ENCODE measurements around the gene MIDN.
"Not testable (repeated sequence)": the region's sequence is repeated elsewhere in the genome, so short reads cannot be mapped to it uniquely, and the experiment has no call there.

The MIDN gene

DNA sequence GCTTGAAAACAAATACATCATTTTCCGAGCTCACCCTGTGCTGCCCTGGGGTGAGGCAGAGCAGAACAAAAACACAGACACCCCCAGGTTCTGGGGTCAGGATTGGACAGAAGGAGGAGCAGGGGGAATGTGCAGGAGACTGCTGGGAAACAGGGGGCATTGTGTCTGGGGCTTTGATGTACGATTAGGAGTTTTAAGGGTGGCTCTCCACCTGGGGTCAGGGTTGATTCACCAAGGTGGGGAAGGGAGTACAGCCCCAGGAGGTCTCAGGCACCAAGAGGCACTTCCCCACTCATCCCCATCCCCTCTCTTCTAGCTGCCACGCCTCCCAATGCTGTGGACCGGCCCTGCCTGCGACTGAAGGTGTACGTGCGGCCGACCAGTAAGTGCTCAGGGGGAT is 49.9 kb downstream of the MIDN start:
- TF ChIP-seq, protein P1, sequence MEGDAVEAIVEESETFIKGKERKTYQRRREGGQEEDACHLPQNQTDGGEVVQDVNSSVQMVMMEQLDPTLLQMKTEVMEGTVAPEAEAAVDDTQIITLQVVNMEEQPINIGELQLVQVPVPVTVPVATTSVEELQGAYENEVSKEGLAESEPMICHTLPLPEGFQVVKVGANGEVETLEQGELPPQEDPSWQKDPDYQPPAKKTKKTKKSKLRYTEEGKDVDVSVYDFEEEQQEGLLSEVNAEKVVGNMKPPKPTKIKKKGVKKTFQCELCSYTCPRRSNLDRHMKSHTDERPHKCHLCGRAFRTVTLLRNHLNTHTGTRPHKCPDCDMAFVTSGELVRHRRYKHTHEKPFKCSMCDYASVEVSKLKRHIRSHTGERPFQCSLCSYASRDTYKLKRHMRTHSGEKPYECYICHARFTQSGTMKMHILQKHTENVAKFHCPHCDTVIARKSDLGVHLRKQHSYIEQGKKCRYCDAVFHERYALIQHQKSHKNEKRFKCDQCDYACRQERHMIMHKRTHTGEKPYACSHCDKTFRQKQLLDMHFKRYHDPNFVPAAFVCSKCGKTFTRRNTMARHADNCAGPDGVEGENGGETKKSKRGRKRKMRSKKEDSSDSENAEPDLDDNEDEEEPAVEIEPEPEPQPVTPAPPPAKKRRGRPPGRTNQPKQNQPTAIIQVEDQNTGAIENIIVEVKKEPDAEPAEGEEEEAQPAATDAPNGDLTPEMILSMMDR (IDR thresholded peaks at IDR 0.05; ENCODE audit: control insufficient read depth, extremely low read depth, insufficient read depth), result no peak
- DNase-seq (ENCODE audit: low read depth), result no peak
- H3K4me3 ChIP-seq (ENCODE audit: low read depth, low read length), result no peak overlapping the region

DNA sequence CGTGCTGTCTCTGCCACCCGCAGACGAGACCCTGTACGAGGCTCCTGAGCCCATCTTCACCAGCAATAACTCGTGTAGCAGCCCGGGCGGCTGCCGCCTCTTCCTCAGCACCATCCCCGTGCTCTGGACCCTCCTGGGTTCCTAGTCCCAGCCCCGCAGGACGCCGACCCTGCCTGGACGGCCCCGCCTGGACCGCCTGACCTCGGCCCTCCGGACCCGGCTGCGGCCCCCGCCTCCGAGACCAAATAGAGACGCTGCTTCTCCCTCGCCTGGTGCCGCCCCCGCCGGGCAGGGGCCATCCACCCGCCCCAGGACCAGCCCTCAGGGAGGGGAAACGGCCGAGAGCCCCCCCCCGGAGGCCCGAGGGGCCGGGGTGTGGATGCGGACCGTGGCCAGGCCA is 51.4 kb downstream of the MIDN start:
- no peak for DNase-seq (ENCODE audit: low read depth)

DNA sequence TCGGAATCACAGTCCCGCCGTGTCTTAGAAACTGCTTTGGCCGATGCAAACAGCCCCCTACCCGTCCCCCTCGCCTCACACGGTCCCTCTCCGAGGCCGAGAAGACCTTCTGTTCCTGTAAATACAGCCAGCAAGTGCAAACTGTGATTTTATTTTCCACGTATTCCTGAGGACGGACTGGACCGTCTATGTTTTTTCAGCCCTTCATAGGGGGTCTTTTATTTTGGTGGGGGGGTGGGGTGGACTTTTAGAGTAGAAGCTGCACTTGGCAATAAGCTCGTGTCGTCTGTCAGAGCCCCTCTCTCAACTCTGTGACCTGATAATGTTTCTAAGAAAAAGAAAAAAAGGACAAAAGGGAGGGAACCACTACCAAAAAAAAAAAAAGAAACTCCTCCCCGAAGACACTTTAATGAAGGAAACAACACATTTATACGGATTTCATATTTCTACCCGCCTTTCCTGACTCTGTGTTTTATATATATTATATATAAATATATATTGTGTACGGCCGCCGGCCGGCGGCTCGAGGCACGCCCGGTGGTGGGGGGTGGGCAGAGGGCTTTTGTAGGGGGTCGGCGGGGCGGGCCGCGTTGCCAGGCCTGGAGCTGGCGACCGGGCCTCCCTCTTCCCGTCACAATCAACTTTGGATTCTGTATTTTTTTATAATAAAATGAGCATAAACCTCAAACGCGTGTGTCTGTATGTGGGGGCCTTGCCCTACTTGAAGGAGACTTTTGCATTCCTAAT is 52.5 kb downstream of the MIDN start:
- H3K4me3 ChIP-seq (ENCODE audit: low read depth, low read length), result no peak overlapping the region
- TF ChIP-seq, protein P1 (IDR thresholded peaks at IDR 0.05; ENCODE audit: control insufficient read depth, extremely low read depth, insufficient read depth), result no peak
- no peak for DNase-seq (ENCODE audit: low read depth)

More for the DNA sequence above, 51.4 kb downstream of the MIDN start:
- TF ChIP-seq, protein P1 (IDR thresholded peaks at IDR 0.05; ENCODE audit: control insufficient read depth, extremely low read depth, insufficient read depth), result no peak
- no peak overlapping the region for H3K4me3 ChIP-seq (ENCODE audit: low read depth, low read length)

DNA sequence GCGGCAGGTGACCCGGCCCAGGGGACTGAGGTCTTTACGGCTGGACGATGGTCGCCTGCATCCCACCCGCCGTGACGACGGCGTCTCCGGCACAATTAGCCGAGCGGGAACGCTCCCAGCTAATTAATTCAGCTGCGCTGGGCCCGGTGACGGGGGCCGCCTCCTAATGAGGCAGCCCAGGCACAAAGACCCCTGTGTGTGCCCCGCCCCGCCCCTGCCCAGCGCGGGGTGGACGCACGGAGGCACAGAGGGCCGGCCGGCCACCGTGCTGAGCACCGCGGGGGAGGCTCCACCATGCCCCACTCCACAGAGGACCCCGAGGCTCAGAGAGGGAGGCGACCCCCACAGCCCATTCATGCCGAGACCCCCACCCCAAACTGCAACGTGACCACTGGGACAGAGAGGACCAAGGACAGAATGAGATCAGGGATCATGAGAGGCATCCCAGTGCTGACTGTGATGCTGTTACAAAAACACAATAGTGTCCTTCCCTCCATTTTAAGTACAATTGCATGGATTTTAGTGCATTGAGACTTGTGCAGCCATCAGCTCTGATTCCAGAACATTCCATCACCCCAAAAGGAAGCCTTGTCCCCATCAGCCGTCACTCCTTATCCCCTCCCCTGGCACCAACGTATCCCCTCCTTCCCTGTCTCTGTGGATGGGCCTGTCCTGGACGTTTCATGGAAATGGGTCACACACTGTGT is 54.3 kb downstream of the MIDN start:
- no peak for DNase-seq (ENCODE audit: low read depth)
- H3K4me3 ChIP-seq (ENCODE audit: low read depth, low read length), result no peak overlapping the region
- TF ChIP-seq, protein P1 (IDR thresholded peaks at IDR 0.05; ENCODE audit: control insufficient read depth, extremely low read depth, insufficient read depth), result no peak

DNA sequence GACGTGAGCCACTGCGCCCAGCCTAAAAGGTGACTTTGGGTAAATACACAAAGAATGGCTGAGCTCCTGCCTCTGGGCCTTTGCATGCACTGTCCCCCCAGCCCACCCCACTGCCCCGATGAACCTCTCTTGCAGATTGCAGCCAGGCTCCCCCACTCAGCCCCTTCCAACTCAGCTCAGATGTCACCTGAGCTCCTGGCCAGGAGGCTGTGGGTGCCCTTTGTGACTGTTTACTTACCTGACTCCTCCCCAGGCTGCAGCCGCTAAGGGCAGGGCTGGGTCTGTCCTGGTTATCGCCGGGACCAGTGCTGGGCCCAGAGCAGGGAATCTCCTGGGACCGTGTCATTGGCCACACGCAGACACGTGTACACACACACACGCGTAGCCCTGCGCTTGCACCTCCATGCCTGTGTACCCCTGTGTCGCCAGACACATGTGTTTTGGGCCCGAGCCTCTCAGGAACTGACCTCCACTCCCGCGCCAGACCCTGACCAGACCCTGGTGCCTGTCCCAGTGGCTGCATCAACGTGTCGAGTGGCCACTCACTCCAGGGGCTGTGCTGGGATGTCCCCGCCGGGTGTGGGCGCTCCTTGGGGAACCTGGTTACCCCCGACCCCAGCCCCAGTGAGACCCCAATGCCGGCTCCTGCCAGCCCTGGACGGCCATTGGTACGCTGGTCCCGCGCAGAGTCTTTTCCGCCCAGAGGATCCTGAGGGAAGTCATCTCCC is 56.0 kb downstream of the MIDN start:
- TF ChIP-seq, protein P1 (IDR thresholded peaks at IDR 0.05; ENCODE audit: control insufficient read depth, extremely low read depth, insufficient read depth), result no peak
- H3K4me3 ChIP-seq (ENCODE audit: low read depth, low read length), result no peak overlapping the region
- no peak for DNase-seq (ENCODE audit: low read depth)

DNA sequence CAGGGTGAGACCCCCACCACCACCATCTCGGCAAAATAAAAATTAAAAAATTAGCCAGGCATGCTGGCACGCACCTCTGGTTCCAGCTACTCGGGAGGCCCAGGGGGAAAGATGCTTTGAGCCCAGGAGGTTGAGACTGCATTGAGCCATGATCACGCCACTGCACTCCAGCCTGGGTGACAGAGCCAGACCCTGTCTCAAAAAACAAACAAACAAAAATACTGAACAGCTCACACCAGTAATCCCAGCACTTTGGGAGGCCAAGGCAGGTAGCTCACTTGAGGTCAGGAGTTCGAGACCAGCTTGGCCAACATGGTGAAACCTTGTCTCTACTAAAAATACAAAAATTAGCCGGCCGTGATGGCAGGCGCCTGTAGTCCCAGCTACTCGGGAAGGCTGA is 57.0 kb downstream of the MIDN start:
- DNase-seq (ENCODE audit: low read depth), result not testable (repeated sequence)

DNA sequence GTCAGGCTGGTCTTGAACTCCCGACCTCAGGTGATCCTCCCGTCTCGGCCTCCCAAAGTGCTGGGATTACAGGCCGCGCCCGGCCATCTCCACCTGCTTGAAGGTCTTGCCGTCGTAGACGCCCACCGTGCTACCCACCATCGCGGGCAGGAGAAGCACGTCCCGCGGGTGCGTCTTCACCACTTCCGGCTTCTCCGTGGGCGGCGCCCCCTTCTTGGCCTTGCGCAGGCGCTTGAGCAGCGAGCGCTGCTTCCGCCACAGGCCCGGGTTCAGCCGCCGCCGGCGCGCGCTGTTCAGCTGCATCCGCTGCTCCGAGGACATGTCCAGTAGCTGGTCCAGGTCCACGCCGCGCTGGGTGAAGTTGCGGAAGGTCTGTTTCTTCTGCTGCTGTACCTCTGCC is 58.9 kb downstream of the MIDN start:
- no peak for DNase-seq (ENCODE audit: low read depth)
- no peak overlapping the region for H3K4me3 ChIP-seq (ENCODE audit: low read depth, low read length)
- TF ChIP-seq, protein P1 (IDR thresholded peaks at IDR 0.05; ENCODE audit: control insufficient read depth, extremely low read depth, insufficient read depth), result no peak

More for the DNA sequence above, 57.0 kb downstream of the MIDN start:
- H3K4me3 ChIP-seq (ENCODE audit: low read depth, low read length), result not testable (repeated sequence)

All from LNCaP clone FGC (cell line).